ENCODE results near the gene H6PD. TPM values are rescaled to one million over a fixed set of nuclear protein-coding genes. Genes with fewer than 3 reads are reported as not detected.

The H6PD gene
- total and polyA plus RNA-seq, 4 donors = 4.8 to 65.4 (median 40.2) TPM

DNA sequence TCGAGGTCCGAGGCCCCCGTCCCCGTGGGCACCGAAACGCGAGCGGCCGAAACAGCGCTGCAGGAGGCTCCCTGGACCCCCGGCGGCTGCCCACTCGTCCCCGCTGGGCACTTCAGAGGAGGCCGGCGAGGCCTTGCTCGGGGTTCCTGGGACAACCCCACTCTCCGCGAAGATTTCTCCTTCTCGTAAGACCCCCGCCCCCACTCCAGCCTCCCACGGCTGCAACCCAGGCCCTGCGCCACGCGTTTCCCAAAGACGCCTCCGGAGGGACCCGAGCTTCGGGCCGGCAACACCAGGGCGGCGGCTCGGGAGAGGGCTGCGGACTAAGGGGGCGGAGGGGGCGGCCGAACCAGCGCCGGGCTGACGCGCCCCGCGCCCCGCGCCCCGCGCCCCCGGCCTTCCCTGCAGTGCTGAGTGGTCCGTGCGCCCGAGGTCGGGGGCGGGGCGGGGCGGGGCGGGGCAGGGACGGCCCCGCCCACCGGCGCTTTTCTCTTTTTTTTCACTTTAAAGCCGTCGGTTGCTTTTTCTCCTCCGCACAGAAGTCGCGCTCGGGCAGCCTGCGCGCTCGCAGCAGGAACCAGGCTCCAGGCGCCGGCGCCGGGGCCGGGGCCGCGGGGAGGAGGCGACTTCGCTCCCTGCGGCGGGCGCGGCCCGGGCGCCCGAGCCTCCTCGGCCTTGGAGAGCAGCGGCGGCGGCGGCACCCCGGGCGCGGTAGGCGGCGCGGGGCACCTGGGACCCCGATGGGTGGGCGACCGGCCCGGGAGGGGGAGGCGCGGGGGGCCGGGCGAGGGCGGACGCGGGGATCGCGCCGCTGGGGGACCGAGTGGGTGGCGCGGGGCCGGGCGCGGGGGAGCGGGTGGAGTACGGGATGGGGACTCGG is 58.0 kb downstream of the H6PD start, which contains the start of gene SPSB1:
SPSB1 (plus strand) TSS at position 534 of the 880 bp plus-strand sequence. CDS start 62,998 bp downstream, outside the sequence.
- 1% methylated on average over 49 to 119 of the region's 119 CpGs for WGBS, 2 donors
- DNase-seq (peak; percentile 81 to 88), ATAC-seq (ENCODE audit: low FRiP score) (peak; percentile 69)
- Histone ChIP-seq H3K36me3 (ENCODE audit: control insufficient read depth in 1 of 2, insufficient read depth in 2 of 2, low read length in 1 of 2) (no peaks in the 10 kb centered on the region), H3K4me3 (ENCODE audit: low read length in 2 of 2) (peak within 1 kb of the TSS; percentile 93 to 99), H3K27me3 (ENCODE audit: control insufficient read depth in 1 of 2, insufficient read depth in 2 of 2, low read length in 1 of 2) (no peaks in the 10 kb centered on the region), H3K27ac (ENCODE audit: low read depth in 1 of 2, low read length in 2 of 2) (peak within 1 kb of the TSS; percentile 80 to 93), H3K4me1 (ENCODE audit: control insufficient read depth in 1 of 2, insufficient read depth in 2 of 2, low read length in 2 of 2) (peaks cover 0 to 3% of the 10 kb centered on the region in 2 donors), H3K9me3 (ENCODE audit: control insufficient read depth, low read length) (no peaks in the 10 kb centered on the region)
- intact Hi-C loops (cut with DNase I) = loop anchor here (5.0 kb wide), 4 partner anchors 80 to 160 kb away; no protein-coding TSS in a partner anchor

GRCh38 chr1:9293241-9293532 is 58.6 kb downstream of the H6PD start:
- no peaks in the 10 kb centered on the region for H3K36me3 ChIP-seq (ENCODE audit: control insufficient read depth in 1 of 2, insufficient read depth in 2 of 2, low read length in 1 of 2)
- H3K27me3 ChIP-seq (ENCODE audit: control insufficient read depth in 1 of 2, insufficient read depth in 2 of 2, low read length in 1 of 2) = no peaks in the 10 kb centered on the region
- H3K27ac ChIP-seq (ENCODE audit: low read depth in 1 of 2, low read length in 2 of 2) = peak overlapping the region; percentile 65 to 80
- DNase-seq (no peak), ATAC-seq (ENCODE audit: low FRiP score) (no peak)
- intact Hi-C loops (cut with DNase I) = loop anchor here (5.0 kb wide), 4 partner anchors 79 to 159 kb away; no protein-coding TSS in a partner anchor
- peak overlapping the region; percentile 93 to 99 for H3K4me3 ChIP-seq (ENCODE audit: low read length in 2 of 2)
- peaks cover 0 to 3% of the 10 kb centered on the region in 2 donors for H3K4me1 ChIP-seq (ENCODE audit: control insufficient read depth in 1 of 2, insufficient read depth in 2 of 2, low read length in 2 of 2)
- no peaks in the 10 kb centered on the region for H3K9me3 ChIP-seq (ENCODE audit: control insufficient read depth, low read length)
- 0% methylated on average over 9 to 43 of the region's 43 CpGs for WGBS, 2 donors

- DNase-seq = peak in 1 of 2 donors; percentile 83
- H3K4me1 ChIP-seq (ENCODE audit: control insufficient read depth in 1 of 2, insufficient read depth in 2 of 2, low read length in 2 of 2) = peaks cover 0 to 3% of the 10 kb centered on the region in 2 donors
- ATAC-seq (ENCODE audit: low FRiP score) = peak; percentile 17
- no peaks in the 10 kb centered on the region for H3K27me3 ChIP-seq (ENCODE audit: control insufficient read depth in 1 of 2, insufficient read depth in 2 of 2, low read length in 1 of 2)
- H3K36me3 ChIP-seq (ENCODE audit: control insufficient read depth in 1 of 2, insufficient read depth in 2 of 2, low read length in 1 of 2) = no peaks in the 10 kb centered on the region
- WGBS, 2 donors = 0 to 1% methylated on average over 41 of the region's 41 CpGs
- peak overlapping the region; percentile 65 to 80 for H3K27ac ChIP-seq (ENCODE audit: low read depth in 1 of 2, low read length in 2 of 2)
- intact Hi-C loops (cut with DNase I) = loop anchor here (5.0 kb wide), 4 partner anchors 79 to 159 kb away; no protein-coding TSS in a partner anchor
- peak overlapping the region; percentile 93 to 99 for H3K4me3 ChIP-seq (ENCODE audit: low read length in 2 of 2)
- no peaks in the 10 kb centered on the region for H3K9me3 ChIP-seq (ENCODE audit: control insufficient read depth, low read length)
Measured at GRCh38 chr1:9293533-9294404, 59.2 kb downstream of the H6PD start.

GRCh38 chr1:9294405-9294773 is 59.8 kb downstream of the H6PD start:
- H3K27me3 ChIP-seq (ENCODE audit: control insufficient read depth in 1 of 2, insufficient read depth in 2 of 2, low read length in 1 of 2) = no peaks in the 10 kb centered on the region
- no peaks in the 10 kb centered on the region for H3K36me3 ChIP-seq (ENCODE audit: control insufficient read depth in 1 of 2, insufficient read depth in 2 of 2, low read length in 1 of 2)
- peaks cover 0 to 3% of the 10 kb centered on the region in 2 donors for H3K4me1 ChIP-seq (ENCODE audit: control insufficient read depth in 1 of 2, insufficient read depth in 2 of 2, low read length in 2 of 2)
- H3K27ac ChIP-seq (ENCODE audit: low read depth in 1 of 2, low read length in 2 of 2) = peak overlapping the region in 1 of 2 donors; percentile 65
- WGBS, 2 donors = 3 to 4% methylated on average over 6 of the region's 6 CpGs
- H3K4me3 ChIP-seq (ENCODE audit: low read length in 2 of 2) = peak overlapping the region; percentile 93 to 99
- intact Hi-C loops (cut with DNase I) = loop anchor here (5.0 kb wide), 4 partner anchors 78 to 158 kb away; no protein-coding TSS in a partner anchor
- DNase-seq (peak in 1 of 2 donors; percentile 75), ATAC-seq (ENCODE audit: low FRiP score) (no peak)
- H3K9me3 ChIP-seq (ENCODE audit: control insufficient read depth, low read length) = no peaks in the 10 kb centered on the region

- DNase-seq (peak in 1 of 2 donors; percentile 74), ATAC-seq (ENCODE audit: low FRiP score) (peak; percentile 36)
- peak overlapping the region; percentile 93 to 99 for H3K4me3 ChIP-seq (ENCODE audit: low read length in 2 of 2)
- H3K4me1 ChIP-seq (ENCODE audit: control insufficient read depth in 1 of 2, insufficient read depth in 2 of 2, low read length in 2 of 2) = peaks cover 0 to 5% of the 10 kb centered on the region in 2 donors
- intact Hi-C loops (cut with DNase I) = loop anchor here (5.0 kb wide), 4 partner anchors 77 to 157 kb away; no protein-coding TSS in a partner anchor
- 3 to 4% methylated on average over 10 of the region's 10 CpGs for WGBS, 2 donors
- H3K27ac ChIP-seq (ENCODE audit: low read depth in 1 of 2, low read length in 2 of 2) = peak overlapping the region in 1 of 2 donors; percentile 23
- H3K27me3 ChIP-seq (ENCODE audit: control insufficient read depth in 1 of 2, insufficient read depth in 2 of 2, low read length in 1 of 2) = no peaks in the 10 kb centered on the region
- no peaks in the 10 kb centered on the region for H3K36me3 ChIP-seq (ENCODE audit: control insufficient read depth in 1 of 2, insufficient read depth in 2 of 2, low read length in 1 of 2)
- no peaks in the 10 kb centered on the region for H3K9me3 ChIP-seq (ENCODE audit: control insufficient read depth, low read length)
Measured at GRCh38 chr1:9294910-9295636, 60.5 kb downstream of the H6PD start.

- no peaks in the 10 kb centered on the region for H3K27me3 ChIP-seq (ENCODE audit: control insufficient read depth in 1 of 2, insufficient read depth in 2 of 2, low read length in 1 of 2)
- ATAC-seq (ENCODE audit: low FRiP score) = no peak
- no peak overlapping the region for H3K27ac ChIP-seq (ENCODE audit: low read depth in 1 of 2, low read length in 2 of 2)
- peaks cover 0 to 11% of the 10 kb centered on the region in 2 donors for H3K4me1 ChIP-seq (ENCODE audit: control insufficient read depth in 1 of 2, insufficient read depth in 2 of 2, low read length in 2 of 2)
- intact Hi-C loops (cut with DNase I) = no loop called here
- no peak for DNase-seq
- peak overlapping the region in 1 of 2 donors; percentile 99 for H3K4me3 ChIP-seq (ENCODE audit: low read length in 2 of 2)
- no peaks in the 10 kb centered on the region for H3K36me3 ChIP-seq (ENCODE audit: control insufficient read depth in 1 of 2, insufficient read depth in 2 of 2, low read length in 1 of 2)
- WGBS, 2 donors = 61 to 68% methylated on average over 9 of the region's 9 CpGs
- no peaks in the 10 kb centered on the region for H3K9me3 ChIP-seq (ENCODE audit: control insufficient read depth, low read length)
Measured at GRCh38 chr1:9295884-9296283, 61.3 kb downstream of the H6PD start.

- peaks cover 0 to 15% of the 10 kb centered on the region in 2 donors for H3K4me1 ChIP-seq (ENCODE audit: control insufficient read depth in 1 of 2, insufficient read depth in 2 of 2, low read length in 2 of 2)
- intact Hi-C loops (cut with DNase I) = no loop called here
- no peak overlapping the region for H3K27ac ChIP-seq (ENCODE audit: low read depth in 1 of 2, low read length in 2 of 2)
- H3K27me3 ChIP-seq (ENCODE audit: control insufficient read depth in 1 of 2, insufficient read depth in 2 of 2, low read length in 1 of 2) = no peaks in the 10 kb centered on the region
- no peak overlapping the region for H3K4me3 ChIP-seq (ENCODE audit: low read length in 2 of 2)
- DNase-seq (no peak), ATAC-seq (ENCODE audit: low FRiP score) (no peak)
- no peaks in the 10 kb centered on the region for H3K9me3 ChIP-seq (ENCODE audit: control insufficient read depth, low read length)
- 62% methylated on average over 6 of the region's 6 CpGs for WGBS, 2 donors
- H3K36me3 ChIP-seq (ENCODE audit: control insufficient read depth in 1 of 2, insufficient read depth in 2 of 2, low read length in 1 of 2) = peaks cover 0 to 1% of the 10 kb centered on the region in 2 donors
Measured at GRCh38 chr1:9296850-9297249, 62.3 kb downstream of the H6PD start.

DNA sequence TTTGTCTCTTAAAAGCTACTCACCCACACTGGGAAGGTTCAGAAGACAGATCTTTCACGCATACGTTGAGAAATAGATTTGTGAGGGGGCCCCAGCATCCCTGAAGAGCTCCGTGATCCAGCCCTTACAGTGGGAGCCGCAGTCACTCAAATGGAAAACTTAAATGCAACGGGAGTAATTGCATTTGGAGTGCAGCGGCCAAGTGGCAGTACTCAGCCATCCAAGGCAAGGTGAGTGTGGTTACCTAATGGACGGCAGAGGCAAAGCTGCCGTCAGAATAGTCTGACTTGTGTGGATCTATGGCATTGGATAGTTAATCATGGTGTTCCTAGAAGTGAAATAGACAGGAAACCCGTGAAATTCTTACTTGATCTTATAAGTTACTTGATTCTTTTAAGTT is 63.3 kb downstream of the H6PD start:
- Histone ChIP-seq H3K27ac (ENCODE audit: low read depth in 1 of 2, low read length in 2 of 2) (no peak overlapping the region), H3K9me3 (ENCODE audit: control insufficient read depth, low read length) (no peaks in the 10 kb centered on the region), H3K4me3 (ENCODE audit: low read length in 2 of 2) (no peak overlapping the region), H3K27me3 (ENCODE audit: control insufficient read depth in 1 of 2, insufficient read depth in 2 of 2, low read length in 1 of 2) (no peaks in the 10 kb centered on the region), H3K36me3 (ENCODE audit: control insufficient read depth in 1 of 2, insufficient read depth in 2 of 2, low read length in 1 of 2) (peaks cover 0 to 2% of the 10 kb centered on the region in 2 donors), H3K4me1 (ENCODE audit: control insufficient read depth in 1 of 2, insufficient read depth in 2 of 2, low read length in 2 of 2) (peaks cover 4 to 18% of the 10 kb centered on the region in 2 donors)
- ATAC-seq (ENCODE audit: low FRiP score) (no peak), DNase-seq (no peak)
- intact Hi-C loops (cut with DNase I) = no loop called here
- WGBS, 2 donors = 64 to 80% methylated on average over 9 of the region's 9 CpGs

Data from aorta (tissue), 5 donors.